GM21360 (cell line): ENCODE measurements around the gene ACKR3.

Experiments used
- ATAC-seq: cut with Tn5 transposase; IDR thresholded peaks from one replicate; pipeline ENCODE4 v1.9.1; 2021; ENCODE audit warnings: mild to moderate bottlenecking, moderate library complexity; ENCODE audit not compliant: unreplicated experiment

Gene ACKR3

DNA sequence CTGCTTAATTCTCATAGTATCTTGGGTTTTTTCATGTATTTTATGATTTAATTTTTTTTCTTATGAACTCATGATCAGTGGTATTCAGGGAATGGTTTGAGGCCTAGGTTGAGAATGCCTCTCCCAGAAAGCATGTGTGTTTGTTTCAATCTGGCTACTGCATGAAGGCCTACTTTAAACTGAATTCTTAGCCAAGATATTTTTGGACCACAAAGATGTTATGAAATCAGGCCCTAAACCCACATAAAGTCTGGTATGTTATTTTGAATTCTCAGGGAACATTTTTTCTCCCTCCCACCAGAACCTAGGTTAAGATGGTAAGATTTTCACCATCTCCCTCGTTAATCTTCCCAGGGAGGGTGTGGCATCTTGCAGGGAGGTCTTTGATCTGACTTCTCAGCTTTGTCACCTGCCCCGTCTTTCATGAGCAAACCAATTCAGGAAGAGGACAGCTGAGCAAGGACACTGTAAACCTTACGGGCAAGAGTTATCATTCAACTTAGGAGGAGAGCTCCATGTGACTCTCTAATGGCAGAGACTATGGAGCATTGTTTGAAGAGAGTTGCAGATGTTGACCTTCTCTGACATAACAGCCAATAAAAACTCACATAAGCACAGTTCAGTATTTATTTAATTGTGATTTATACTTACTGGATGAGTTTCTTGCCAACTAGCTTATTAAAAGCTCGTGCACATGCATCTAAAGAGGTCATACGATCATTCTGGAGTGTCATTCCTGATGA lies 21.3 kb upstream of the ACKR3 start:
- no peak for ATAC-seq

DNA sequence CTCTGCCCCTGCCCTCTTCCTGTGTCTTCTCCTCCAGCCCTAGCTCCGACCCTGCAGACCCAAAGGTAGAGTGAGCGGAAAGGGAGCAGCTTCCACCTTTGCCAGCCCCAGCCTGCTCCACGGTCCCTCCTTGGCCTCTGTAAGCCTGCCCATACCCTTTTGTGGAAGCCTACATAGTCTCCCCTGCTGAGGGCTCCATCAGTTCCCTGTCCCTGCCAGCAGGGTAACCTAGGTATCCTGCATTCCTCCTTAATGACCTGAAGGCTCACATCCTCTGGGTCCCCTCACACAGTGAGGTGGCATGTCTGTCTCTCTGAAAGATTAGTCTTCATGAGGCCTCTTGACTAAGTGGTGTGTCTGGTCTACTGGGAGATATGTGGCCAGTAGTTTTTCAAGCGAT lies 20.5 kb upstream of the ACKR3 start:
- ATAC-seq, result no peak

DNA sequence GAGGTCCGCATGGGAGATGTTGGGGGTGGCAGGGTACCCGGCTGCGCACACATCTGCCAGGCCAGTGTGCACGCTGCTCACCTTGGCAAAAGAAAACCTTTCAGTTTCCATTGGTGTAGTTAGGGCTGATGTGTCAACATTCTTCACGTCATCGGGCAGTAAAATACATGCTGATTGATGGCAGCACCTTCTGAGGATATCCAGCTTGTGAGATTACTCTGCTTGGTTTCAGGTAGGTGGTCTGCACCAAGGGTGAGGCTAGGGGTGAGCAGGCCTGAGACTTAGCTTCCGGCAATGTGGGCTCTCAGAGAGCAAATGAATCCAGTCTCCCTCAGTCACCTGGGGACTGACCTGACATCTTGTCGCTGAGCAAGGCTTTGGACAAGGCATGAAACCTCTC lies 19.3 kb upstream of the ACKR3 start:
- no peak for ATAC-seq

DNA sequence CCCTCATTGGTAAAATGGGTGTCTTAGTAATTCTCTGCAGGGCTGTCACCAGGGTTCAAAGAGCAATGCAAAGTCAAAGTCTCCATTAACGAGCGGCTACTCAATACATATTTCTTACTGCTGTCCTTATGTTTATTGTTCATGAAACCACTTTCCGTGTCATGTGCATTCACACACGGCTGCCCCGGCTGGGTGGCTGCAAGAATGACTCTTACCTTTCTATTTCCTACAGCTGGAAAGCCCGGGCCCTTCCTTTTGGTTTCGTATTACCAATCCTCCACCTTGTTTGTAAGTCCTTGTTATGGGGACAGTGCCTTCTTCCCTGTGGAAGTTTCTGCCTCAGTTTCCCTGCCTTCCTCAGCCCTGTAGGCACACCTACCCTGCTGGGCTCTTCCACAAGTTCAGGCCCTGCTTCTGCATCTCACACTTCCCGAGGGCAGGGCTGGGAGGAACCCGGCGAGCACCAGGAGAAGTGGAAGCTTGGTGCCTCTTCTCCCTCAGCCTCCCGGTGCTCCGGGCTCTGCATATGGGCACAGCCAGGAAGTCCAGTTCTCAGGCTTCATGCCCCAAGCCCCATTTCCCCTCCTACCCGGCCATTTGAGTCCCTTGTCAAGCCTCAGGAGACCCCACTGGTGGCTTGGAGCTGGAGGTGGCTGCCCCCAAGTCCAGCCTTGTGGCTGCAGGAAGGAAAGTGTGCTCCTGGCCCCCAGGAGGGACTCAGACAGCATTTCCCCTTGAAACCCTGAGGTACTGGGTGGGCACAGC lies 18.7 kb upstream of the ACKR3 start:
- peak; percentile 39 for ATAC-seq

DNA sequence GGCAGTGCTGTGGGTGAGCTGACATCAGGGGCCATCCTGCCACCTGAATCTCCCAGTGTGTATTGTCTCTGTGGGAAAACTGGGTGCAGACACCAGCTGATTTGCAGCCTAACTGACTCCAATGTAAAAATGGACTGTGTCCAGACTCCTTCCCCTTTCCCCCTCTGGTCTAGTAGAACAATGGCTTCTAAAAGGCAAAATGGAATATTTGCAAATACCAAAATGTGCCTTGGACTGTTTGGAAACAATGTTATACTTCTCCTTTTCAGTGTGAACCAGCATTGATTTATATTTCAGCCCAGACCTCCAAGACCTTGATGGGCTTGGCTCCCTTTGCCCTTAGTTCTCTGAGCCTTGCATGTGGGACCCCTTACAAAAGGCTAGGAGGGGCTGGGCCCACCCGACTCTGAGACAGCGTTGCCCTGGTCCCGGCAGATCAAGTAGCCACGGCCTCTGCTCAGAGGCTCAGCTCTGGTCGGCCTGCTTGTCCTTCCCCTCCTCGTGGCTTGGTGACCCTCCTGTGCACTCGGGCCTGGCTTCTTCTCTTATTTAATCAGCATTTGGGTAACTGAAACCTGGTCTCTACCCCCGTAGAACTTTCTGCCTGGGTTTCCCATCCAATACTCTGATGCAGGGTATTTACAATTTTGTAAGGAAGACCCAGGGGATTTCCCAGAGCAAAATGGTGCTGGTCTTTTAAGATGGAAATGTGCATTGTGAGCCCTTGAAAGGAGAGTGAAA lies 18.0 kb upstream of the ACKR3 start:
- peak; percentile 35 for ATAC-seq

DNA sequence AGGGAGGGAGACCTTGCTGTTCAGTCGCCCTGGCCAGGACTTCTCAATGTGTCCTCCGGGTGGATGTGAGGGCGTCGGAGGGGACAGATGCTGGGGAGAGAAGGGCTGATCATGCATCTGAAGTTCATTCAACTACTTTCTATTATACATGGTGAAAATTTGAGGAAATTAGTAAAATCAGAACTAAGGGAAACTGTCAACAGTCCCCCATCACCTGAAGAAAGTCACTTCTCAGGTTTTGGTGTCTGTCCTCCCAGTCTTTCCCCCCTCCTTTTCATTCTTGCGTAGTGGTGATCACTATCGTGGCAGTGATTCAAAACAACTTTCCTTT lies 17.4 kb upstream of the ACKR3 start:
- ATAC-seq, result peak; percentile 31

DNA sequence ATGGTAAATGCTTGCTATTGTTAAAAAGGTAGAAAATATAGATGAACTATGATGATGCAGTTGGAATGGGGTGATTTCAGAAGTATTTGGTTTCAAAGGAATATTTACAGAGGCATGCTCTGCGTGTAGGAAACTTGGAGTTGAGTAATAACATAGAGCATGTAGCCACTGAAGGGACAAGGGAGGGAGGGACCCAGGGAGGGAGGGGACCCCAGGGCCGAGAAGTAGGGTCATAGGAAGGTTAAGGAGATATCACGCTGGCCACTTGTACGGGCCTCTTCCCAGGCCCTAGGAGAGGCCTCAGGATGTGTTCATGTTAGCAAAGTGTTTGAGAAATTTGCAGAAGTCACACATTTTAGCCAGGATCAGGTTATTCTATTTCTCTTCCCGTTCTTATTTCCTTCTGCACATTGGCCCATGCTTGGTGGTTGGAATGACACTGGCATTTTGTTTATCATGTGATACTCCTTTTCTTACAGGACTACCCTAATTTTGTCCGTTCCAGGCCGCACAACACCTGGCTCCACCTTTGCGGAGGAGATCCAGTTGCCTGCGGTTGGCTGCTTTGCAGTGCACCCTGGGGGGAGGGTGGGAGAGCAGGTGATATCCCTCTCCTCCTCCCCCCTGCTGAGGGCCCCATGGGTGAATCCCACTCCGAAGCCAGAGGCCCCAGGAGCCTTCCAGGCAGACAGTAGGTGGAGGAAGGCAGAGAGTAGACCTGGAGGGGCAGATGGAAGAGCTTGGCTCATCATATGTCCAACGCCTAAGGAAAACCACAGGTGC lies 16.9 kb upstream of the ACKR3 start:
- no peak for ATAC-seq

DNA sequence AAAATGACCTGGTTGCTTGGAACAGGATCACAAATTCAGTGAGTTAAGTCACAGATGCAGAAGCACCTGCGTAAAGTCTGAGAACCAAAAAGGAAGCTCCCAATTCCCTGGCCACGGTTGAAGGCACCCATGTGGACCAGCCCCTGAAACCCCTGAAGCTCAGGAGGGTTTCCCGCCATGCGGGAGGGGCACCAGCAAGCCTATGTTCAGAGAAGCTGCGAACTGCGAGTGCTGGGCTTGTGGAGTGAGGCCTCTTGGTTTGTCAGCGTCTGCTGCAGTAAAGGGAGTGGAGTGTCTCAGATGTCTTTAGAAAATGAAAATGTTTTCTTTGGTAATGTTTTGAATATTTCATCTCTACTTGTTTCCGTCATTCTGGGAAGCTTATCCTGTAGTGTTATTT lies 16.1 kb upstream of the ACKR3 start:
- no peak for ATAC-seq

DNA sequence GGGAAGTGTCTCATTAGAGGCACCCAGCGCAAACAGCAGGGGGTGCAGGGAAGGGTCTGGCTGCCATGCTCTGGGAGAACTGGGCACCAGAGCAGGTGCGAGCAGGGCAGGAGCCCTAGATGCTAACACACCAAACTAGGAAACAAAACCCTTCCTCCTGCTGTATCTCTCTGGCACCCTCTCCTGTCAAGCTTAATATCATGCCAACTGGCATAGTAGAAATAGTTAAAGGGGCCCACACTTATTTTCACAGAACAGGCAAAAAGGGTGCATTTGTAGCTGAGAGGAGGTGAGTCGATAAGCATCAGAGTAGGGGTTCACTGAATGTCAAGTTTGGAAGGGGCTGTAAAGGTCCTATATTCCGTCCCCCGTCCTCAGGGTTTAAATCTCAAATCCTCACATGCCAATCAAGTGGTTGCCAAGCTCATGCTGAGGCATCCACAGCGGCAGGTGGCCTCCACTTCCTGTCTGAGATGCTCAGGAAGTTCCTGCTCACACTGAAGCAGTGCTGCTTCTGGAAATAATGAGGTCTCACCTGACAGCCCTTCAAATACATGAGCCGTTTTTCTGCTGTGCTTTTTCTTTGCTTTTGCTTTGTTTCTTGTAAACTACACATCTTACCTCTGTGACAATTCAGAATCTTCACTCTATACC lies 14.9 kb upstream of the ACKR3 start:
- no peak for ATAC-seq

DNA sequence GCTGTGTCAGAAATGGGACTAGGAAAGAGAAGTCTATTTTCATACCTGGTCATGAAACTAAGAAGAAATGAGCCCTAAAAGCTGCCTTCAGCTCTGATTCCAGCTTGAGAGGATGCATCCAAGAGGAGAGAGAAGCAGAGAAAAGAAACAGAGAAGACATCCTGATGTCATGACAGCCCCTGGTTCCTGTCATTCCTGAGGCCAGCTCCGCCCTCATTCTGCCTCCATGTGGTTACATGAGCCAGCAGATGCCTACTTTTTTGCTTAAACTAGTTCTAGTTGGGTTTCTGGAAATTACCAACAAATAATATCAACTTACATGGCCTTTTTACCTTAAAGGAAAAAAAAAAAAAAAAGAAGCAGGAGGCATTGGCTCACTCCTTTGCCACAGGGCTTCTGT lies 14.1 kb upstream of the ACKR3 start:
- no peak for ATAC-seq

DNA sequence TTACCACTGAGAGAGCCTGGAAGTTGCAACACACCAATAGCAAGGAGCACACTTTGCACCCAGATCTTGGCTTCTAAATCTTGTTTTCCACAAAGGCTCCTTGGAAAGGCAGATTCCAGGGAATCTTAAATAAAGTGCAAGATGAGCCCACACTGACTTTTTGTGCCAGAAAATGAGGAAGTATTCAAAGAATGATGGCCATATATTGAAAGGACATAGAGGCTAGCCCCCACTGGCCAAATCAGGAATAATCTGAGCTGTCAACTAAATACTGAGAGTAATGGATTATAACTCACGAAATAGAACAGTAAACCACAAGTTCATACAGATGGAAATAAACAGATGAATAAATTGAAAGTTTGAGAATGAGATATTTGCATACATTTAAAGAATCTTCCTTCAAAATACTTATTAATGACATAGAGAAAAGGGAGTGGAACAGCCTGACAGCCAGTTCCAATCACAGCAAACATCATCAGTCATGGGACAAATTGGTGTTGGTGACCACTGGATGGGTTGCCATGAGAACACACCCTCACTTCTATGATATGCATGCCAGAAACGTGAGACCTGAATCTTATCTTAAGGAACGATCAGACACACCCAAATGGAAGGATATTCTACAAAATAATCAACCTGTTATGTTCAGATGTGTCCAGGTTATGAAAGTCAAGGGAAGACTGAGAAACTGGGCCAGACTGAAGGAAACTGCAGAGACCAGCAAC lies 12.2 kb upstream of the ACKR3 start:
- no peak for ATAC-seq

DNA sequence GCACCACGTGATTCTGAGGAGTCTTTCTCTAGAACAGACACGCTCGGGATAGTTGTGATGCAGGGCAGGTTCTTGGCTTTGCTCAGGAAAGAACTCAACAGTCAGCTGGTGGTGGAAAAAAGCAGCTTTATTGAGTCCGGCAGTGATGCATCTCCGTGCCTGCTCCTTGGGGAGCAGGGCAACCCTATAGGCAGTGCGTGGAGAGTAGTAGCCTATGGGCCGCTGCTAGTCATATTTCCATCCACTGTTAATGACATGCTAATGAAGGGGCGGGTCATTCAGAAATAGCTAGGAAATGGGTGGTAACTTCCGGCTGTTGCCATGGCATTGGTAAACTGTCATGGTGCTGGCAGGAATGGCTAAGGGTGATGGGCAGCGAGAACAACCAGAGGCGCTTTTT lies 11.6 kb upstream of the ACKR3 start:
- no peak for ATAC-seq

DNA sequence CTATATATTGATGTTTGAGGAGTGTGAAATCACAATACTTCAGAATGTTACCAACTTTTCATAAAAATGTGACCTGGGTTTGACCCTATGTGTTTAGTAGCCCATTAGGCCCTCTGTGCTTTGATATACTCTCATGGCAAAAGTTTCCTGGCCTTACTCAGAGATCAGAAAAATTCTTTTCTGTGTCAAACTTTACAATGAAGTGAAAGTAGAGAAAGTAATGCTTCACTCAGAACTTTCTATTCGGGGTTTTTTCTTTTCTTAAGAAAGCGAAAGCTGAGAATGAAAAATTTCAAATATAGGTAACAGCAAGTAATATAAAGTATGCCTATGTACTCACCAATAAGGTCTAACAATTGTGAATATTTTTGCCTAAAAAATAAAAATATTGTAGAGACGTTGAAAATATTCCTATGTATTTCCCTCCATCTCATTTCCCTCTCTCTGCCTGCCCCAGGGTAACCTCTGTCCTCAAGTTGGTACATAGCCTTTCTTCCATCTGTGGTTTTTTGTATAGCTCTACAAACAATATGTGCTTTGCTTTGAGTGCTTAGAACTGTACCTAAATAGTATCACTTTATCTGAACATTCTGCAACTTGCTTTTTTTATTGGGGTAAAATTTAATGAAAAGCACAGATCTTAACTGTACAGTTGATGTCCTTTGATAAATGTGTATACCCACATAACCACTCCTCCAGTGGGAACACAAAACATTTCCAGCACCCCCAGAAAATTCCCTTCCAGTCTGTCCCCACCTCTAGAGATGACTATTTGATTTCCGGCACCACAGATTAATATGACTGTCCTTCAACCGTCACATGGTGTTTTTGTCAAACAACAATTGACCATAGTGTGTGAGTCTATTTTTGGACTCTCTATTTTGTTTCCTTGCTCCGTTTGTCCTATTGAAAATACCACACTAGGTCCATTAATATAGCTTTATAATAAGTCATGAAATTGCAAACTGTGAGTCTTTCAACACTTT lies 10.3 kb upstream of the ACKR3 start:
- ATAC-seq, result peak; percentile 58

DNA sequence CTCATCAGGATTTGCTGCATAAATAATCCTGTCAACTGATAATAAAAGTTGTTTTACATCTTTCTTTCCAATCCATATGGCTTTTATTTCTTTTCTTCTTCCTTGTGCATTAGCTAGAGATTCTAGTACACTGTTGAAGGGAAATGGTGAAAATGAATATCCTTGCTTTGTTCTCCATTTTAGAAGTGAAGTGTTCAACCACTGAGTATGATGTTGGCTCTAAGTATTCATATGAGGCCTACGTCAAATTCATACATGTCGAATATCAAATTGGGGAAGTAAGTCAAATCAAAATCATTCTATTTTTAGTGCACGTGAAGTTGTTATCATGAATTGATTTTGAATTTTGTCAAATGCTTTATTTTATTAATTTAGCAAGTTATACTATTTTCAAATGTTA lies 7.8 kb upstream of the ACKR3 start:
- ATAC-seq, result no peak

DNA sequence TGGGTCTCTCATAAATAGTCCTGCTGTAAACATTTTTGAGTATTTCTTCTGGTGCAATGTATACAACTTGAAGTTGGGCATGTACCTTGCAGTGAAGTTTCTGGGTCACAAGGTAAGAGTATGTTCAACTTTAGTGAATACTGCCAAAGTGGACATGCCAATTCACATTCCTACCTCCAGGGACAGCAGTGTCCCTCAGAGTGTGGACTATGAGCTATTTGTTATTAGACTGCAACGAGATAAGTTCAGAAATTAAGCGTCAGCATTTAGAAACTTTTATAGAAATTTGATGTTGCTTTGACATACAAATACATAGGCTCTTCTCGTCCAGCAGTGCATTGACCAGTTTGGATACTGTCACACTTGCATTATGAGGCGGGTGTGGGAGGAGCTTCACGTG lies 7.2 kb upstream of the ACKR3 start:
- ATAC-seq, result no peak

DNA sequence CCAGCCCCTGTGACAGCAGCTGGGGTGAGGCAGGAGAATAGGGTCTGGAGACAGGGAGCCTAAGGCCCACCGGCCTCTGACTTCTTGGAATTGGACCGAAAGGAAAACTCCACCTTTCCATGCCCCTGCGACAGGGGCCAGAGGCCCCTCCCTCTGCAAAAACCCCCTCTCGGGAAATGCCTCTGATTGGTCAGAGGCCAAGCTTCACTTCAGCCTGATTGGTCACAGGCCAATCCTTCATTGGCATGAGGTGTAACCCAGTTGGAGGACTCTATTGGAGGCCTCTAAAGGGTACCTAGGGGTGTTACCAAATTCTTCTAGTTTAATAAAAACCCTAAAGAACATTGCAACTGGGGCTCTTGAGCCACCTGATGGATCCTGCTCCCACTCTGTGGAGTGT lies 5.7 kb upstream of the ACKR3 start:
- ATAC-seq, result no peak

DNA sequence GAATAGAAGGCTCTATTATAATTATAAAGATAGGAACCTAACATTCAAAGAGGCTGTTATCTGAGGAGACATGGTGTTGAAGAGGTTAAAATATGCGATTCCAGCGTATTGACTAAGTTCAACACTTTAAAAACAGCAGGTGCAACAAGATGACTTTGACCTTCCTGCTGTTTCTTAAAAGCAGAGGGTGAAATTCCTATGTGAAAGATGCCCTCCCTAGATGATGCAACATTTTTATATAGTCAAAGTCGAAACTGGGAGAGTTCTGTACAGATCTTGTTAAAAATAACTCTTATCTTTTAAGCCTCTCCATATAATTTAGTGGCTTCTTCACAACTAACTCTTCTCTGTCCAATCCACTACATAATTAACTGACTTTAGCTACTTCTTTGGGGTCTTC lies 4.4 kb upstream of the ACKR3 start:
- ATAC-seq, result no peak

DNA sequence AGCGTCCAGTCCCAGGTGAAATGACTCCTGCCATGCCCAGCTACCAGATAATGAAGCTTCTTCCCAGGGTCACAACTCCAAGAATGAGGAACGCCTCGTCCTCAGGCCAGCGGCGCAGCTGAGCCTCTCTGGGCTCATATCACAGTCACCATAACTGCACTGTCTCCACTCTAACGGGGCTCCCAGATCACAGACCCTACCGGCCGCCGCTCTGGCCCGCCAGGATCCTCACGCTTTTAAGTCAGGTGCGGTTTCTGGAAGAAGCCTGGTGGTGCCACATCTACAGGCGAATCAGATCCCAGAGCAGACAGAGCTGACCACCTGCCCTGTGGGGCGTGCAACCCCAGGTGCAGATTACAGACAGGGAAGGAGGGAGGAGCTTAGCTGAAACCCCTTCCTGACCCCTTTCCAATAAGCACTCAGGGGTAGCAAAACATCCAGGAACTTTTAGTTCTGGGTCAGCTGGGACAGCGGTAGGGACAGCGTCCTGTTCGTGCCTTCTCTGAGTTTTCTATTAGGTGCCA lies 3.7 kb upstream of the ACKR3 start:
- no peak for ATAC-seq

DNA sequence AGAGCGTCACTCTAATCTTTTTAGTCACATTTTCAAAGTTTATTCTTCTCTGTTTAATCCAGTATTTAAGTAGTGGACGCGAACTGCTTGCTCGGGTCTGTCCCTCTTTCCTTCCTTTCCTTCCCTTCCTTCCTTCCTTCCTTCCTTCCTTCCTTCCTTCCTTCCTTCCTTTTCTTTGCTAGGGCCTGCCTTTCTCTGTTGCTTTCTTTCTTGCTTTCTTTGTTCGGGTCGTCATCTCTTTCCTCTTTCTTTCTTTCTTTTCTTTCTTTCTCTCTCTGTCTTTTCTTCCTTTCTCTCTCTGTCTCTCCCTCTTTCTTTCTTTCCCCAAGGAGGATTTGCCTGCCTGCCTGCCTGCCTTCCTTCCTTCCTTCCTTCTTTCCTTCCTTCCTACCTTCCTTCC lies 3.0 kb upstream of the ACKR3 start:
- no peak for ATAC-seq
